GM21825 (cell line): ENCODE data around the gene MYEOV.
A peak's percentile ranks its signal among the peaks of the same experiment; 100 is the strongest.

Experiments
- ATAC-seq: cut with Tn5 transposase; IDR thresholded peaks from one replicate; pipeline ENCODE4 v1.9.1; 2021; ENCODE audit warnings: mild to moderate bottlenecking, moderate library complexity; ENCODE audit not compliant: unreplicated experiment

The MYEOV gene

GRCh38 chr11:69286374-69287371 is 7.3 kb upstream of the MYEOV start:
- no peak for ATAC-seq

DNA sequence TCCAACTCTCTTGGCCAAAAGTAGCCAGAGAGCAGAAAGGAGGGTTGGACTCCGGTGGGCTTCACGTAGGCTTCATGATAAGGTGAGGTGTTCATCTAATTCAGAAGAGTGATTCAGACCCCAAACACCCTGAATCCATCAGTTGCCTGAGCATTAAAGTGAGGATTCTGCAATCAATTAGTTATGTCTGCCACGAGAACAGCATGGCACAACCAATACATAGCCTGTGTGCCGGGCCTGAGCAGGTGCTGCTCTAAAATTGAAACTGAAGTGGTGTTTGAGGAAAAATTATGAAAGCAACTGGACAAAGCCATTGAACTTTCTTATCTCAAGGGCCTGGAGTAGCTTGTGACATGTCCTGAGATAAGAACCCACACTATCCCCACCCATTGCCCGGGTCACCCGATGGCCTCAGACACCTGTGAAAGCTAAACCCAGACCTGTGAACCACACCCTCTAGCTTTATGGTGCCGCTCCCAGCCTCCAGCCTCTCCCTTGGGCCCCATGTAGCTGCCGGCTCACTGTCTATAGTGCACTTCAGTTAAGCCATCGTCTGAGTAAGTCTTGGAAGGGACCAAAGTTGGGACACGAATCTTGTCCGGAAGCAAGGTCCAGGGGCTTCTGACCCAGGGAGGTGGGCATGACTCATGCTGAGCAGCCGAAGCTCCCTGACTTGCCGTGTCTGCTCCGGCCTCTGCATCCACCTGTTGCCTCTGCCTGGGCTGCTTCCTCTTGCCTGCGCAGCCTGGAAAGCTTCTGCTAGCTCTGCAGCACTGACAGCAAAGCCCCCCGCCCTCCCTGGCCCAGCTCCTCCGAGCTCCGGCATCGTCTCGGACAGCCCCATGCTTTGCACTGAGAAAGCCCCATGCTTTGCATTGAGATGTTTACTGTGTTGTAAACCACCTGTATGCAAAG is 5.7 kb upstream of the MYEOV start:
- no peak for ATAC-seq

GRCh38 chr11:69288883-69289242 is 5.1 kb upstream of the MYEOV start:
- no peak for ATAC-seq

DNA sequence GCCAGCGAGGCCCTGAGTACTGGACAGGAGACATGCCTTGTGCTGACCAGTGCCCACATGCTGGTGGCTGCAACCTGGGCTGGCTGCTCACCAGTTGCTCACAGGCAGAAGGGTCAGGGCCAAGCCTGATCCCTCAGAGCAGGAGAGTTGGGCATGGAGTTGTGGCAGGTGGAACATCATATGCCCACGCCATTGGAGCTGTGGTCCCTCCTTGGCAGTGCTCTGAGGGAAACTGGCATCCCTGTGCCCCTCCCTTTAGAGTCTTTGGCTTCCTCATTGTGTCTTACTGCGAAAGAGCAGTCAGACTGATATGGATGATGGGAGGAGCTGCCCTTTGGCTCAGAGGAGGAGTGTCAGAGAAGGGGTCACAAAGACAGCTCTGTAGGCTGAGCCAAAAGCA is 3.1 kb upstream of the MYEOV start:
- no peak for ATAC-seq

- no peak for ATAC-seq
Measured at GRCh38 chr11:69291459-69292110, 2.4 kb upstream of the MYEOV start.

DNA sequence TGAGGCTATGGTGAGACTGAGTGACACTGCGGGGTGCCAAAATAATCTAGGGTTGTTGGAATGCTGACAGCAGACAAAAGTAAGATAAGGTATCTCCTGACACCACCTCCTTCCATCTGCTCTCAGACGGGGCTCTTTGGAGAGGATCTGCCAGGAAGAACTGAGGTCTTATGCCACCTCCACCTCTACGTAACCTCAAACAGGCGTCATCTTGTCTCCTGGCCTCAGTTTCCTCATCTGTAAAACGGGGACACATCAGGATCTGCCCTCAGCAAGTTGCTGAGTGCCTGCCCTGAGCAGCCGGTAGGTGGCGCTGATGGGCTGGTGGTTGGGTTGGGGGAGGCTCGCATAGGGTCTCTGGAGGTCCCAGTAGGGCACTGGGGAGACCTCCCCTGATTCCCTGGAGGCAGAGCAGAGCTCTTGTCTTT is 1.7 kb upstream of the MYEOV start:
- no peak for ATAC-seq

DNA sequence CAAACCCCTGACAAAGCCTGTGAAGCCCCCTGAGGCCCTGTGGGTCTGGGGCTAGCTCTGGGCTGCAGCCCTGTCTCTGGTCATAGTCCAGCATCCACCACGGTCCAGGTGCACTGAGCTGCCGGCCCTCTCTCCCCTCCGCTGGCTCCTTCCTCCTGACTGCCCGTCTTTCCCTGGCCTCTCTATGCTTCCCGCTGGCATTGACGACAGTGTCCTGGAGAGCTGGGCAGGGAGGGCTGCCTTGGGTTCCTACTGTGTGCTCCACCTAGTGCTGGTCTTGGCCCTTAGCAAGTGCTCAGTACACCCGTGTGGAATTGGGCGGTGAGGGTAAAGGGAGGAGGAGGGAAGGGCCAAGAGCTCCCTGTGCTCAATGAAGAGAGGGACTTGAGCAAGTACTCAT is 868 bp upstream of the MYEOV start:
- no peak for ATAC-seq

- ATAC-seq: no peak
Measured at GRCh38 chr11:69294571-69295078, 670 bp downstream of the MYEOV start.

DNA sequence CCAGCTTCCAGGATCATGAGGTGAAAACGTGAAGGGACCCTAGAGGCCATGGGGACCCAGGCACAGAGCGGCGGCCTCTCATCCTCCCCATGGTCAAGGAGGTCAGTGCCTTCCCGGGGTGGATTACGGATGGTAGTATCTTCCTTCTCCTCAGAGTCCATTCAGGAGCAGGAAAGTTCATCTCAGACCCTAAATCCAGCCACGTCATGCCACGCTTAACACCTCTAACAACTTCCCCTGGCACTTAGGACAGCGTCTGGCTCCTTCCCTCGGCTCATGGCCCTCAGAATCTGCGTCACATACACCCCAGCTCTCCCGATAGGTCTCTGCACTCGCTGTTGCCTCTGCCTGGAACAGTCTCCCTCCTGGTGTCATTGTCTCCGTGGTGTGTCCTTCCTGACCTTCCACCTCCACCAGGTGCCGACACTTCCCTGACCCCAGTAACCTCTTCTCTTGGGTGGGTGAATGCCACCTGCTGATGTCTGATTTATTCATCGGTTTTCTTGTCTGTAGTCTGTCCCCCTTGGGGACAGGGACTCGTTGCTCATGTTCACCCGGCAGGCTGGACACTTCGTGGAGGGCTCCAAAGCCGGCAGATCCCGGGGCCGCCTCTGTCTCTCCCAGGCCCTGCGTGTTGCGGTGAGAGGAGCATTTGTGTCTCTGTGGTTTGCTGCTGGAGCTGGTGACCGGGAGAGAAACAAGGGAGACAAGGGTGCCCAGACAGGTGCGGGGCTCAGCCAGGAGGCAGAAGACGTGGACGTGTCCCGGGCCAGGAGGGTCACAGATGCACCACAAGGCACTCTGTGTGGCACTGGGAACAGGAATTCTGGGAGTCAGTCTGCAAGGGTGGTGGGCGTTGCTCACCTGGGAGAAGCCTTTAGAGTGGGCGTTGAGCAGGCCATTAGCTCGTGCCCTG is 1.4 kb downstream of the MYEOV start:
- ATAC-seq: no peak

- no peak for ATAC-seq
Measured at GRCh38 chr11:69295995-69296889, 2.3 kb downstream of the MYEOV start.

GRCh38 chr11:69296890-69297786 is 3.2 kb downstream of the MYEOV start:
- ATAC-seq: peak; percentile 51

GRCh38 chr11:69297787-69298266 is 3.9 kb downstream of the MYEOV start:
- peak; percentile 26 for ATAC-seq

DNA sequence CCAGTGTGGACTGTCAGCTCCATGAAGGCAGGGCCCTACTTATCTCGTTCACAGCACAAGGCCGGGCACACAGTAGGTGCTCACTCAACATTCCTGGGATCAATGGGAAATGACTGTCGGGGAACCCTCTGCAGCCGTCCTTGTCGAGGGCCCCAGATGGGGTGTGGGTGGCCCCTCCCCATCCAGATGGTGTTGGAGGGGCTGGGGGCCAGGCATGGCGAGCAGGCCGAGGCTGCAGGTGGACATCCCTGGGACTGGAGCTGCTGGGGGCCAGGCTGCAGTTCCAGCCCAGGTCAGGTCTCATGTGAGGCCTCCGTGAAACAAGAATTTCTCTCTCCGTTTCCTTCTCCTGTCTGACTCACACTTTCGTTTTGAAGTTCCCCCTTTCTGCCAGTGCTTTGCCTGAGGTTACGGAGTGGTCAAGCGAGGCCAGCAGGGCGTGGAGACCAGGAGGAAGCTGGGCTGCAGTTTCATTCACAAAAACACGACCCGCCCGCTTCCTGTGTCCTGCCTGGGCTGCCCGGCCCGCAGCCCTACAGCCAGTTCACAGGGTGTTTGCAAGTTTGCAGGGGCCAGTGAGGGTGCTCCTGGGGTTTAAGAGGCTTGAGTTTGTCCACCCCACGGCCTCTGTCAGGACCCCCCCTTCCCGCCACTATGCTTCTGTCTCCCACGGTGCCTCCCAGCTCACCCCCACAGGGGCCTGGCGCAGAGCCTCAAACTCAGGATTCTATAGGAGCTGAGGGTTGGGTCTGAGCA is 4.5 kb downstream of the MYEOV start:
- ATAC-seq: peak; percentile 37

DNA sequence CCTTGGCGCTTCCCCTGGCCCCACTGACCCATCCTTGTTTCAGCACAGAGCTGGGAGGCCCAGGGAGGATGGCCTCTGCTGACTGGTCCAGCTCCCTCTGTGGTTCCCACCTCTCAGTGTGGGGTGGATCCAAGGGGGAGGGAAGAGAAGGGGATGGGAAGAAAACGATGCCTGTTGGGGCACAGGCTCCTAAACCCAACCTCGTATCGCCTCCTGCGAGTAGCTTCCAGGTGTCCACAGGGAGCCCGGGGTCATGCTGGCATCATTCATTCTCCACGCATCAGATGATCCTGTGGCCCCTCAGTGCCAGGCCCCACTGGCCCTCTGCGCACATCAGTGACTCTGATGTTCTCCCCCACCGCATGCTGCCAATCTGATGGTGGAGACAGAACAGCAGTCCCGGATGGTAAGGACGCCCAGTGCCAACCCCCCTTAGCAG is 5.1 kb downstream of the MYEOV start:
- ATAC-seq: no peak

DNA sequence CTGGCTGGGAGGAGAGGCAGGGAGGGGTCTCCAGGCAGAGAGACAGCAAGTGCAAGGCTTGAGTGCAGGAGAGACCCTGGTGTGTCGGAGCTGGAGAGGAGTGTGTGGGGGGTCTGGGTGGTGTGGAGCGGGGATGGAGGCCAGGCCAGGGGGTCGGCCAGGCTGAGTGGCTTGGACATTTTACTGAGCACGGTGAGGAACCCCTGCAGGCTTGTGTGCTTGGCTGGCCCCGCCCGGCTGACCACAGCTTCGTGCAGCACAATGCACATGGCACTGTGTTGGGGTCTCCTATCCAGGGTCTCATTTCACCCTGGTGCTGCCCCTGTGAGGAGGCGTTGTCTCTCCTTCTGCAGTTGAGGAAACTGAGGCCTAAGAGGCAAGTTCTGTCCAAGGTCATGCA is 5.6 kb downstream of the MYEOV start:
- ATAC-seq: no peak

- ATAC-seq: no peak
Measured at GRCh38 chr11:69300120-69301060, 6.4 kb downstream of the MYEOV start.
